Neural cell (in vitro differentiated cells): ENCODE measurements around the gene SKAP1. TPM values are rescaled to one million over a fixed set of nuclear protein-coding genes. Genes with fewer than 3 reads are reported as not detected.
"Not testable (repeated sequence)": the region's sequence is repeated elsewhere in the genome, so short reads cannot be mapped to it uniquely, and the experiment has no call there.

Experiments
- H2AFZ ChIP-seq: fragments of 200-600, 300-800 bp; sonication (generic), shearing (Covaris generic); 2 replicates; pipeline ENCODE4 v1.6.0; 2014; ENCODE audit warnings: low read depth, mild to moderate bottlenecking, antibody characterized with exemption, low read length, moderate library complexity
- H3F3A ChIP-seq: fragments of 200-600 bp; shearing (Covaris generic); 2 replicates; pipeline ENCODE4 v1.6.1; 2016; ENCODE audit warnings: mild to moderate bottlenecking, moderate library complexity, mixed read lengths, antibody characterized with exemption, low read length; ENCODE audit not compliant: insufficient read depth, poor library complexity, severe bottlenecking
- H3K27ac ChIP-seq: fragments of 200-600, 300-800 bp; sonication (generic), shearing (Covaris generic); 2 replicates; pipeline ENCODE4 v1.5.1; 2014; ENCODE audit warnings: mild to moderate bottlenecking, low read length, moderate library complexity
- H3K27me3 ChIP-seq: fragments of 300-800, 200-600 bp; sonication (generic), shearing (Covaris generic); 2 replicates; pipeline ENCODE4 v1.6.0; 2014; ENCODE audit warnings: mild to moderate bottlenecking, low read depth, low read length, moderate library complexity; ENCODE audit not compliant: insufficient read depth
- H3K36me3 ChIP-seq: fragments of 300-800, 200-600 bp; sonication (generic), shearing (Covaris generic); 2 replicates; pipeline ENCODE4 v1.5.1; 2014; ENCODE audit warnings: mild to moderate bottlenecking, antibody characterized with exemption, low read length, moderate library complexity; ENCODE audit not compliant: insufficient read depth
- H3K4me2 ChIP-seq: fragments of 300-800, 200-600 bp; sonication (generic), shearing (Covaris generic); 2 replicates; pipeline ENCODE4 v1.6.0; 2014; ENCODE audit warnings: mild to moderate bottlenecking, low read length
- H3K4me3 ChIP-seq: fragments of 300-800, 200-600 bp; sonication (generic), shearing (Covaris generic); 2 replicates; pipeline ENCODE4 v1.5.1; 2014; ENCODE audit warnings: mild to moderate bottlenecking, low read length, moderate library complexity
- H3K79me2 ChIP-seq: fragments of 200-600 bp; shearing (Covaris generic); replicated peaks from 2 replicates; pipeline ENCODE4 v1.6.0; 2014; ENCODE audit warnings: mild to moderate bottlenecking, low read length, moderate library complexity; ENCODE audit not compliant: insufficient read depth
- H3K9ac ChIP-seq: fragments of 300-800, 200-600 bp; sonication (generic), shearing (Covaris generic); 2 replicates; pipeline ENCODE4 v1.6.1; 2016; ENCODE audit warnings: mild to moderate bottlenecking, low read length, mixed read lengths
- H3K9me2 ChIP-seq: fragments of 200-600 bp; shearing (Covaris generic); 2 replicates; pipeline ENCODE4 v1.6.1; 2016; ENCODE audit warnings: mild to moderate bottlenecking, low read length, mixed read lengths; ENCODE audit not compliant: insufficient read depth
- H3K9me3 ChIP-seq: fragments of 200-600, 300-800 bp; sonication (generic), shearing (Covaris generic); 2 replicates; pipeline ENCODE4 v1.6.1; 2016; ENCODE audit warnings: mild to moderate bottlenecking, mixed run types, low read length, moderate library complexity, mixed read lengths
- H4K20me1 ChIP-seq: fragments of 200-600 bp; shearing (Covaris generic); 2 replicates; pipeline ENCODE4 v1.6.1; 2016; ENCODE audit warnings: mild to moderate bottlenecking, mixed run types; ENCODE audit not compliant: insufficient read depth
- EP300 ChIP-seq: fragments of 450-650 bp; conservative IDR thresholded peaks from 2 replicates; pipeline ENCODE4 v1.6.1; 2014; ENCODE audit warnings: antibody characterized with exemption, mild to moderate bottlenecking, moderate library complexity; ENCODE audit not compliant: poor library complexity, severe bottlenecking
- EZH2 ChIP-seq: fragments of 200-600, 300-800 bp; shearing (Covaris generic), sonication (generic); IDR thresholded peaks from 2 replicates; pipeline ENCODE4 v1.6.1; 2014; ENCODE audit warnings: antibody characterized with exemption, low read length, borderline replicate concordance, mild to moderate bottlenecking; ENCODE audit not compliant: insufficient read depth, poor library complexity, severe bottlenecking
- MXI1 ChIP-seq: fragments of 450-650 bp; conservative IDR thresholded peaks from 2 replicates; pipeline ENCODE4 v1.6.1; 2014; ENCODE audit warnings: antibody characterized with exemption, mild to moderate bottlenecking; ENCODE audit not compliant: poor library complexity, severe bottlenecking
- POLR2AphosphoS5 ChIP-seq: IDR thresholded peaks from 2 replicates; pipeline ENCODE4 v1.6.1; 2012
- RAD21 ChIP-seq: fragments of 450-650 bp; conservative IDR thresholded peaks from 2 replicates; pipeline ENCODE4 v1.6.1; 2014; ENCODE audit warnings: antibody characterized with exemption, mild to moderate bottlenecking, moderate library complexity
- SMC3 ChIP-seq: fragments of 450-650 bp; conservative IDR thresholded peaks from 2 replicates; pipeline ENCODE4 v1.6.1; 2014; ENCODE audit warnings: antibody characterized with exemption, mild to moderate bottlenecking, moderate library complexity; ENCODE audit not compliant: poor library complexity
- TAF1 ChIP-seq: IDR thresholded peaks from 2 replicates; pipeline ENCODE4 v1.6.1; 2012; ENCODE audit warnings: low read depth
- polyA plus RNA-seq: library from polyadenylated mRNA; depleted of rRNA; stranded (reverse); fragments of >200 nt; gene quantifications from 2 replicates; pipeline ENCODE4 v1.2.3, GENCODE V29; 2014
- TF ChIP-seq, protein P1 (sequence below): fragments of 450-650 bp; IDR thresholded peaks from 2 replicates; pipeline ENCODE4 v1.5.1; 2014; ENCODE audit warnings: antibody characterized with exemption, mild to moderate bottlenecking, moderate library complexity; ENCODE audit not compliant: poor library complexity, severe bottlenecking
- TF ChIP-seq, protein P2 (sequence below): IDR thresholded peaks from 2 replicates; pipeline ENCODE4 v1.6.1; 2012; ENCODE audit warnings: borderline replicate concordance

The SKAP1 gene
- polyA plus RNA-seq, 1 donor from 2014 or later: 0.63 TPM

- H3K4me3 ChIP-seq: no peak overlapping the region
- no peak overlapping the region for H2AFZ ChIP-seq
- H3K9me2 ChIP-seq: no peaks in the 10 kb centered on the region
- no peaks in the 10 kb centered on the region for H3K27me3 ChIP-seq
- H3F3A ChIP-seq: no peaks in the 10 kb centered on the region
- no peak overlapping the region for H3K27ac ChIP-seq
- H3K36me3 ChIP-seq: no peaks in the 10 kb centered on the region
- H3K9ac ChIP-seq: no peak overlapping the region
- H4K20me1 ChIP-seq: no peaks in the 10 kb centered on the region
- TF ChIP-seq, protein P1, sequence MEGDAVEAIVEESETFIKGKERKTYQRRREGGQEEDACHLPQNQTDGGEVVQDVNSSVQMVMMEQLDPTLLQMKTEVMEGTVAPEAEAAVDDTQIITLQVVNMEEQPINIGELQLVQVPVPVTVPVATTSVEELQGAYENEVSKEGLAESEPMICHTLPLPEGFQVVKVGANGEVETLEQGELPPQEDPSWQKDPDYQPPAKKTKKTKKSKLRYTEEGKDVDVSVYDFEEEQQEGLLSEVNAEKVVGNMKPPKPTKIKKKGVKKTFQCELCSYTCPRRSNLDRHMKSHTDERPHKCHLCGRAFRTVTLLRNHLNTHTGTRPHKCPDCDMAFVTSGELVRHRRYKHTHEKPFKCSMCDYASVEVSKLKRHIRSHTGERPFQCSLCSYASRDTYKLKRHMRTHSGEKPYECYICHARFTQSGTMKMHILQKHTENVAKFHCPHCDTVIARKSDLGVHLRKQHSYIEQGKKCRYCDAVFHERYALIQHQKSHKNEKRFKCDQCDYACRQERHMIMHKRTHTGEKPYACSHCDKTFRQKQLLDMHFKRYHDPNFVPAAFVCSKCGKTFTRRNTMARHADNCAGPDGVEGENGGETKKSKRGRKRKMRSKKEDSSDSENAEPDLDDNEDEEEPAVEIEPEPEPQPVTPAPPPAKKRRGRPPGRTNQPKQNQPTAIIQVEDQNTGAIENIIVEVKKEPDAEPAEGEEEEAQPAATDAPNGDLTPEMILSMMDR: no peak
- no peak for TF ChIP-seq SMC3
- TF ChIP-seq POLR2AphosphoS5: no peak
- no peak for TF ChIP-seq RAD21
- TF ChIP-seq, protein P2, sequence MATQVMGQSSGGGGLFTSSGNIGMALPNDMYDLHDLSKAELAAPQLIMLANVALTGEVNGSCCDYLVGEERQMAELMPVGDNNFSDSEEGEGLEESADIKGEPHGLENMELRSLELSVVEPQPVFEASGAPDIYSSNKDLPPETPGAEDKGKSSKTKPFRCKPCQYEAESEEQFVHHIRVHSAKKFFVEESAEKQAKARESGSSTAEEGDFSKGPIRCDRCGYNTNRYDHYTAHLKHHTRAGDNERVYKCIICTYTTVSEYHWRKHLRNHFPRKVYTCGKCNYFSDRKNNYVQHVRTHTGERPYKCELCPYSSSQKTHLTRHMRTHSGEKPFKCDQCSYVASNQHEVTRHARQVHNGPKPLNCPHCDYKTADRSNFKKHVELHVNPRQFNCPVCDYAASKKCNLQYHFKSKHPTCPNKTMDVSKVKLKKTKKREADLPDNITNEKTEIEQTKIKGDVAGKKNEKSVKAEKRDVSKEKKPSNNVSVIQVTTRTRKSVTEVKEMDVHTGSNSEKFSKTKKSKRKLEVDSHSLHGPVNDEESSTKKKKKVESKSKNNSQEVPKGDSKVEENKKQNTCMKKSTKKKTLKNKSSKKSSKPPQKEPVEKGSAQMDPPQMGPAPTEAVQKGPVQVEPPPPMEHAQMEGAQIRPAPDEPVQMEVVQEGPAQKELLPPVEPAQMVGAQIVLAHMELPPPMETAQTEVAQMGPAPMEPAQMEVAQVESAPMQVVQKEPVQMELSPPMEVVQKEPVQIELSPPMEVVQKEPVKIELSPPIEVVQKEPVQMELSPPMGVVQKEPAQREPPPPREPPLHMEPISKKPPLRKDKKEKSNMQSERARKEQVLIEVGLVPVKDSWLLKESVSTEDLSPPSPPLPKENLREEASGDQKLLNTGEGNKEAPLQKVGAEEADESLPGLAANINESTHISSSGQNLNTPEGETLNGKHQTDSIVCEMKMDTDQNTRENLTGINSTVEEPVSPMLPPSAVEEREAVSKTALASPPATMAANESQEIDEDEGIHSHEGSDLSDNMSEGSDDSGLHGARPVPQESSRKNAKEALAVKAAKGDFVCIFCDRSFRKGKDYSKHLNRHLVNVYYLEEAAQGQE: no peak
- TF ChIP-seq EP300: no peak
- TF ChIP-seq MXI1: no peak
- TF ChIP-seq EZH2: no peak
- no peak for TF ChIP-seq TAF1
- no peaks in the 10 kb centered on the region for H3K79me2 ChIP-seq
- H3K9me3 ChIP-seq: no peaks in the 10 kb centered on the region
- no peak overlapping the region for H3K4me2 ChIP-seq
These were observed 183.0 kb downstream of the SKAP1 start for GRCh38 chr17:48247038-48247437.

GRCh38 chr17:48246612-48247011 is 183.4 kb downstream of the SKAP1 start:
- H3K4me3 ChIP-seq: no peak overlapping the region
- no peaks in the 10 kb centered on the region for H3F3A ChIP-seq
- no peaks in the 10 kb centered on the region for H3K27me3 ChIP-seq
- H3K4me2 ChIP-seq: no peak overlapping the region
- no peaks in the 10 kb centered on the region for H3K36me3 ChIP-seq
- no peaks in the 10 kb centered on the region for H4K20me1 ChIP-seq
- H3K79me2 ChIP-seq: no peaks in the 10 kb centered on the region
- TF ChIP-seq, protein P1: no peak
- no peak for TF ChIP-seq SMC3
- TF ChIP-seq RAD21: no peak
- TF ChIP-seq POLR2AphosphoS5: no peak
- TF ChIP-seq MXI1: no peak
- no peak for TF ChIP-seq TAF1
- no peak for TF ChIP-seq EP300
- TF ChIP-seq EZH2: no peak
- TF ChIP-seq, protein P2: no peak
- H3K9me2 ChIP-seq: no peaks in the 10 kb centered on the region
- H3K27ac ChIP-seq: no peak overlapping the region
- no peaks in the 10 kb centered on the region for H3K9me3 ChIP-seq
- H3K9ac ChIP-seq: no peak overlapping the region
- no peak overlapping the region for H2AFZ ChIP-seq

- not testable (repeated sequence) for H3K9me3 ChIP-seq, H3K79me2 ChIP-seq, H3K36me3 ChIP-seq, H3F3A ChIP-seq, H3K4me2 ChIP-seq, H3K27ac ChIP-seq, H3K9ac ChIP-seq, H2AFZ ChIP-seq, H3K4me3 ChIP-seq, H3K9me2 ChIP-seq, H4K20me1 ChIP-seq, H3K27me3 ChIP-seq
These were observed 184.5 kb downstream of the SKAP1 start for GRCh38 chr17:48245465-48246033.
